ENCODE results near the gene DNAJB11. TPM values are rescaled to one million over a fixed set of nuclear protein-coding genes. Genes with fewer than 3 reads are reported as not detected.
"Not testable (repeated sequence)": the region's sequence is repeated elsewhere in the genome, so short reads cannot be mapped to it uniquely, and the experiment has no call there.

DNAJB11 gene
- total RNA-seq, 1 experiment from 2014 or later = 54.3 TPM

GRCh38 chr3:186583831-186584230 is 13.3 kb downstream of the DNAJB11 start:
- Histone ChIP-seq H3K9me2 (ENCODE audit: insufficient read depth) (no peaks in the 10 kb centered on the region), H3K4me3 (replicated peaks in 1 of 2; ENCODE audit: low read depth in 1 of 2, low read length in 2 of 2) (no peak overlapping the region), H4K20me1 (ENCODE audit: insufficient read depth) (no peaks in the 10 kb centered on the region), H3K27me3 (ENCODE audit: insufficient read depth, low read length) (no peaks in the 10 kb centered on the region), H3K9ac (ENCODE audit: low read length) (no peak overlapping the region), H3K27ac (ENCODE audit: low read depth, low read length) (no peak overlapping the region), H3K4me1 (ENCODE audit: control insufficient read depth in 1 of 2, insufficient read depth in 2 of 2, low read length in 2 of 2) (peaks cover 5 to 8% of the 10 kb centered on the region in 2 experiments), H3K9me3 (ENCODE audit: control insufficient read depth in 1 of 2, insufficient read depth in 1 of 2, low read depth in 1 of 2, low read length in 2 of 2) (no peaks in the 10 kb centered on the region), H3K4me2 (ENCODE audit: low read length) (no peak overlapping the region), H3K79me2 (ENCODE audit: insufficient read depth, low read length) (peaks cover 6% of the 10 kb centered on the region; the same call in 1 of the 2 replicates), H2AFZ (ENCODE audit: low read depth, low read length, poor library complexity, severe bottlenecking) (no peak overlapping the region), H3K36me3 (ENCODE audit: control insufficient read depth in 1 of 2, insufficient read depth in 2 of 2, low read length in 2 of 2) (peaks cover 58 to 62% of the 10 kb centered on the region in 2 experiments)
- ATAC-seq = no peak
- CTCF ChIA-PET = no interaction called here
- POLR2A ChIA-PET = interaction anchor here (1.7 kb wide), 1 partner anchor 14 kb away, joined by 5 read pairs; the partner anchor contains the start of gene DNAJB11
- no peak for DNase-seq (ENCODE audit: low read depth, low spot score)
- TF ChIP-seq ELF1 (IDR thresholded peaks at IDR 0.05; ENCODE audit: borderline replicate concordance, low read depth) = no peak
- no peak for TF ChIP-seq RAD21 (IDR thresholded peaks at IDR 0.05; ENCODE audit: low read depth)
- TF ChIP-seq ZFX (IDR thresholded peaks at IDR 0.05) = no peak
- no TSS peak for BruUV-seq (replicated peaks)
- RAD21 ChIA-PET (ENCODE audit: low non-redundant PET in 1 of 2, low total read pairs in 2 of 2, uncharacterized antibody in 2 of 2, unreplicated experiment in 2 of 2) = no interaction called here
- intact Hi-C loops (cut with micrococcal nuclease) = loop anchor here (10.0 kb wide), 1 partner anchor 241 kb away; no protein-coding TSS in a partner anchor

DNA sequence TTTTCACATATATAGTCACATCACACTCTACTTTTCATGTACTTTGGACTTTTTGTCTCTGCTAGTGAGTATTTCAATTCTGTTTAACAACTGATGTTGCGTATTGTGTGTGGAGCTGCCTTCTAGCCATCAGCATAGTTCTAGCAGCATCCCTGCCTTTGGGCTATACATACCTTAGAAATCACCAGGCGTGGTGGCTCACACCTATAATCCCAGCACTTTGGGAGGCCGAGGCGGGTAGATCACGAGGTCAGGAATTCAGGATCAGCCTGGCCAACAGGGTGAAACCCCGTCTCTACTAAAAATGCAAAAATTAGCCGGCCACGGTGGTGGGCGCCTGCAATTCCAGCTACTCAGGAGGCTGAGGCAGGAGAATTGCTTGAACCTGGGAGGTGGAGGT is 15.7 kb downstream of the DNAJB11 start:
- H3K9me3 ChIP-seq (ENCODE audit: control insufficient read depth in 1 of 2, insufficient read depth in 1 of 2, low read depth in 1 of 2, low read length in 2 of 2); H3K4me3 ChIP-seq (replicated peaks in 1 of 2; ENCODE audit: low read depth in 1 of 2, low read length in 2 of 2); DNase-seq (ENCODE audit: low read depth, low spot score); RAD21 ChIA-PET (ENCODE audit: low non-redundant PET in 1 of 2, low total read pairs in 2 of 2, uncharacterized antibody in 2 of 2, unreplicated experiment in 2 of 2); H3K79me2 ChIP-seq (ENCODE audit: insufficient read depth, low read length); H3K27ac ChIP-seq (ENCODE audit: low read depth, low read length); H3K4me2 ChIP-seq (ENCODE audit: low read length); H3K9ac ChIP-seq (ENCODE audit: low read length); H3K27me3 ChIP-seq (ENCODE audit: insufficient read depth, low read length); ATAC-seq; BruUV-seq (replicated peaks); H4K20me1 ChIP-seq (ENCODE audit: insufficient read depth); H2AFZ ChIP-seq (ENCODE audit: low read depth, low read length, poor library complexity, severe bottlenecking); H3K9me2 ChIP-seq (ENCODE audit: insufficient read depth): not testable (repeated sequence)
- CTCF ChIA-PET = interaction anchor here (1.6 to 2.1 kb wide), 2 partner anchors 28 to 235 kb away, joined by 5 to 6 read pairs; no protein-coding TSS in a partner anchor
- POLR2A ChIA-PET = interaction anchor here (0.6 to 1.6 kb wide), 2 partner anchors 16 to 258 kb away, joined by 3 to 5 read pairs; partner anchors contain the start of gene DNAJB11
- intact Hi-C loops (cut with micrococcal nuclease) = loop anchor here (10.0 kb wide), 1 partner anchor 239 kb away; no protein-coding TSS in a partner anchor
- Histone ChIP-seq H3K36me3 (ENCODE audit: control insufficient read depth in 1 of 2, insufficient read depth in 2 of 2, low read length in 2 of 2) (peaks cover 42 to 45% of the 10 kb centered on the region in 2 experiments), H3K4me1 (ENCODE audit: control insufficient read depth in 1 of 2, insufficient read depth in 2 of 2, low read length in 2 of 2) (peaks cover 16 to 24% of the 10 kb centered on the region in 2 experiments)

Data from HCT116 (cell line).